NCI-H748 (cell line): Measurements from ENCODE around the gene ANKRD34A.

Experiments
- DNase-seq: peaks from one replicate; lab custom pipeline; 2025; ENCODE audit not compliant: unreplicated experiment; lab: John Stamatoyannopoulos, UW

The ANKRD34A gene

GRCh38 chr1:145991735-145992412 lies 27.5 kb upstream of the ANKRD34A start:
- no peak for DNase-seq

GRCh38 chr1:145990249-145990855 lies 26.0 kb upstream of the ANKRD34A start:
- DNase-seq: peak; percentile 39

- DNase-seq: no peak
Measured at GRCh38 chr1:145988773-145989172, 24.4 kb upstream of the ANKRD34A start.

GRCh38 chr1:145987926-145988325 lies 23.6 kb upstream of the ANKRD34A start:
- no peak for DNase-seq

- no peak for DNase-seq
Measured at GRCh38 chr1:145986551-145986950, 22.2 kb upstream of the ANKRD34A start.

- DNase-seq: no peak
Measured at GRCh38 chr1:145985502-145986439, 21.4 kb upstream of the ANKRD34A start.

GRCh38 chr1:145985129-145985501 lies 20.7 kb upstream of the ANKRD34A start:
- no peak for DNase-seq

- DNase-seq: no peak
Measured at GRCh38 chr1:145983960-145984830, 19.8 kb upstream of the ANKRD34A start.

GRCh38 chr1:145983206-145983675 lies 18.9 kb upstream of the ANKRD34A start:
- DNase-seq: no peak

GRCh38 chr1:145982010-145982723 lies 17.8 kb upstream of the ANKRD34A start:
- no peak for DNase-seq

GRCh38 chr1:145980457-145980994 lies 16.2 kb upstream of the ANKRD34A start:
- no peak for DNase-seq

GRCh38 chr1:145979746-145980456 lies 15.5 kb upstream of the ANKRD34A start:
- no peak for DNase-seq

- peak; percentile 100 for DNase-seq
Measured at GRCh38 chr1:145978854-145979745, 14.7 kb upstream of the ANKRD34A start.

GRCh38 chr1:145978471-145978853 lies 14.1 kb upstream of the ANKRD34A start:
- DNase-seq: no peak

GRCh38 chr1:145977486-145978470 lies 13.4 kb upstream of the ANKRD34A start:
- peak; percentile 86 for DNase-seq

GRCh38 chr1:145977016-145977415 lies 12.6 kb upstream of the ANKRD34A start:
- no peak for DNase-seq

GRCh38 chr1:145975216-145975615 lies 10.8 kb upstream of the ANKRD34A start:
- DNase-seq: no peak
